ENCODE data around the gene UNG.

Gene UNG

GRCh38 chr12:109157986-109158385, 60.6 kb downstream of the UNG start:
- DNase-seq = no peak

- DNase-seq = no peak
Observed at GRCh38 chr12:109160433-109160832, 63.0 kb downstream of the UNG start.
